HG02970 (cell line): ENCODE results near the gene NCOA1.

Source experiments
- ATAC-seq: cut with Tn5 transposase; IDR thresholded peaks from one replicate; pipeline ENCODE4 v1.9.1; 2021; ENCODE audit warnings: mild to moderate bottlenecking, moderate library complexity, moderate number of reproducible peaks; ENCODE audit not compliant: unreplicated experiment, low FRiP score

The NCOA1 gene

GRCh38 chr2:24814516-24814915 lies 323.5 kb downstream of the NCOA1 start:
- ATAC-seq = no peak

- ATAC-seq = no peak
Observed at GRCh38 chr2:24815171-24815570, 324.1 kb downstream of the NCOA1 start.

- ATAC-seq = no peak
Observed at GRCh38 chr2:24816404-24816803, 325.4 kb downstream of the NCOA1 start.

GRCh38 chr2:24816884-24817283 lies 325.8 kb downstream of the NCOA1 start:
- ATAC-seq = no peak

- no peak for ATAC-seq
Observed at GRCh38 chr2:24818721-24819167, 327.7 kb downstream of the NCOA1 start.

- no peak for ATAC-seq
Observed at GRCh38 chr2:24819442-24820174, 328.6 kb downstream of the NCOA1 start.

GRCh38 chr2:24820175-24820513 lies 329.1 kb downstream of the NCOA1 start:
- no peak for ATAC-seq
